Measurements from ENCODE around the gene SEPTIN8. TPM values are rescaled to one million over a fixed set of nuclear protein-coding genes. Genes with fewer than 3 reads are reported as not detected.

SEPTIN8 gene
- polyA plus RNA-seq, 4 donors = 14.6 to 38.8 (median 26.3) TPM

- peak overlapping the region in 2 of 3 donors; percentile 49 to 77 for H3K4me3 ChIP-seq (ENCODE audit: low read depth in 1 of 3, low read length in 3 of 3)
- peak in 1 of 2 donors; percentile 33 for DNase-seq
- H3K27me3 ChIP-seq (ENCODE audit: control insufficient read depth in 3 of 3, insufficient read depth in 3 of 3, low read length in 3 of 3) = peaks cover 0 to 13% (median 3%) of the 10 kb centered on the region in 3 donors
- H3K9me3 ChIP-seq (ENCODE audit: control insufficient read depth in 2 of 2, insufficient read depth in 1 of 2, low read depth in 1 of 2, low read length in 1 of 2) = peaks cover 0 to 3% of the 10 kb centered on the region in 2 donors
- peak overlapping the region in 1 of 3 donors; percentile 70 for H3K27ac ChIP-seq (ENCODE audit: low read depth in 1 of 3, low read length in 2 of 3)
- H3K4me1 ChIP-seq (ENCODE audit: control insufficient read depth in 3 of 3, insufficient read depth in 2 of 3, low read depth in 1 of 3, low read length in 2 of 3) = peaks cover 0 to 38% (median 0%) of the 10 kb centered on the region in 3 donors
- FAIRE-seq = no peak
- WGBS, 3 donors = 64 to 82% (median 79%) methylated on average over 1 of the region's 1 CpG
- H3K36me3 ChIP-seq (ENCODE audit: control insufficient read depth in 3 of 3, insufficient read depth in 2 of 3, low read depth in 1 of 3, low read length in 3 of 3) = peaks cover 0 to 8% (median 0%) of the 10 kb centered on the region in 3 donors
These were observed 38.4 kb upstream of the SEPTIN8 start for GRCh38 chr5:132815454-132815853.

GRCh38 chr5:132814503-132815294, 37.7 kb upstream of the SEPTIN8 start:
- DNase-seq = peak in 1 of 2 donors; percentile 28
- H3K4me1 ChIP-seq (ENCODE audit: control insufficient read depth in 3 of 3, insufficient read depth in 2 of 3, low read depth in 1 of 3, low read length in 2 of 3) = peaks cover 0 to 33% (median 0%) of the 10 kb centered on the region in 3 donors
- H3K27ac ChIP-seq (ENCODE audit: low read depth in 1 of 3, low read length in 2 of 3) = peak overlapping the region; percentile 91 to 94 (median 94)
- H3K4me3 ChIP-seq (ENCODE audit: low read depth in 1 of 3, low read length in 3 of 3) = peak overlapping the region in 2 of 3 donors; percentile 49 to 77
- H3K27me3 ChIP-seq (ENCODE audit: control insufficient read depth in 3 of 3, insufficient read depth in 3 of 3, low read length in 3 of 3) = peaks cover 0 to 13% (median 3%) of the 10 kb centered on the region in 3 donors
- H3K9me3 ChIP-seq (ENCODE audit: control insufficient read depth in 2 of 2, insufficient read depth in 1 of 2, low read depth in 1 of 2, low read length in 1 of 2) = peaks cover 0 to 3% of the 10 kb centered on the region in 2 donors
- FAIRE-seq = no peak
- peaks cover 0 to 8% (median 0%) of the 10 kb centered on the region in 3 donors for H3K36me3 ChIP-seq (ENCODE audit: control insufficient read depth in 3 of 3, insufficient read depth in 2 of 3, low read depth in 1 of 3, low read length in 3 of 3)
- WGBS, 3 donors = 58 to 59% (median 58%) methylated on average over 74 to 81 of the region's 81 CpGs

- 1 to 8% (median 3%) methylated on average over 46 to 110 of the region's 110 CpGs for WGBS, 3 donors
- FAIRE-seq = no peak
- peak; percentile 60 to 88 for DNase-seq
- H3K9me3 ChIP-seq (ENCODE audit: control insufficient read depth in 2 of 2, insufficient read depth in 1 of 2, low read depth in 1 of 2, low read length in 1 of 2) = peaks cover 0 to 3% of the 10 kb centered on the region in 2 donors
- peaks cover 0 to 13% (median 3%) of the 10 kb centered on the region in 3 donors for H3K27me3 ChIP-seq (ENCODE audit: control insufficient read depth in 3 of 3, insufficient read depth in 3 of 3, low read length in 3 of 3)
- peaks cover 0 to 33% (median 0%) of the 10 kb centered on the region in 3 donors for H3K4me1 ChIP-seq (ENCODE audit: control insufficient read depth in 3 of 3, insufficient read depth in 2 of 3, low read depth in 1 of 3, low read length in 2 of 3)
- peak overlapping the region; percentile 49 to 77 (median 49) for H3K4me3 ChIP-seq (ENCODE audit: low read depth in 1 of 3, low read length in 3 of 3)
- peaks cover 0 to 8% (median 0%) of the 10 kb centered on the region in 3 donors for H3K36me3 ChIP-seq (ENCODE audit: control insufficient read depth in 3 of 3, insufficient read depth in 2 of 3, low read depth in 1 of 3, low read length in 3 of 3)
- H3K27ac ChIP-seq (ENCODE audit: low read depth in 1 of 3, low read length in 2 of 3) = peak overlapping the region; percentile 91 to 94 (median 94)
These were observed 36.8 kb upstream of the SEPTIN8 start for GRCh38 chr5:132813599-132814502.

- DNase-seq (peak; percentile 72 to 91), FAIRE-seq (no peak)
- peak within 1 kb of the TSS; percentile 49 to 77 (median 49) for H3K4me3 ChIP-seq (ENCODE audit: low read depth in 1 of 3, low read length in 3 of 3)
- peaks cover 0 to 8% (median 0%) of the 10 kb centered on the region in 3 donors for H3K36me3 ChIP-seq (ENCODE audit: control insufficient read depth in 3 of 3, insufficient read depth in 2 of 3, low read depth in 1 of 3, low read length in 3 of 3)
- H3K27ac ChIP-seq (ENCODE audit: low read depth in 1 of 3, low read length in 2 of 3) = peak within 1 kb of the TSS; percentile 91 to 94 (median 94)
- 1 to 2% (median 2%) methylated on average over 56 to 68 of the region's 68 CpGs for WGBS, 3 donors
- peaks cover 0 to 3% of the 10 kb centered on the region in 2 donors for H3K9me3 ChIP-seq (ENCODE audit: control insufficient read depth in 2 of 2, insufficient read depth in 1 of 2, low read depth in 1 of 2, low read length in 1 of 2)
- peaks cover 0 to 33% (median 0%) of the 10 kb centered on the region in 3 donors for H3K4me1 ChIP-seq (ENCODE audit: control insufficient read depth in 3 of 3, insufficient read depth in 2 of 3, low read depth in 1 of 3, low read length in 2 of 3)
- peaks cover 0 to 13% (median 3%) of the 10 kb centered on the region in 3 donors for H3K27me3 ChIP-seq (ENCODE audit: control insufficient read depth in 3 of 3, insufficient read depth in 3 of 3, low read length in 3 of 3)
These were observed 36.0 kb upstream of the SEPTIN8 start, which contains the start of gene SOWAHA for GRCh38 chr5:132812781-132813598. Gene SOWAHA, plus strand, starts transcription at chr5:132813302. Its CDS starts 320 bp downstream, at chr5:132813622.

GRCh38 chr5:132812123-132812765, 35.2 kb upstream of the SEPTIN8 start:
- no peak overlapping the region for H3K27ac ChIP-seq (ENCODE audit: low read depth in 1 of 3, low read length in 2 of 3)
- peaks cover 0 to 13% (median 3%) of the 10 kb centered on the region in 3 donors for H3K27me3 ChIP-seq (ENCODE audit: control insufficient read depth in 3 of 3, insufficient read depth in 3 of 3, low read length in 3 of 3)
- no peak for FAIRE-seq
- H3K4me1 ChIP-seq (ENCODE audit: control insufficient read depth in 3 of 3, insufficient read depth in 2 of 3, low read depth in 1 of 3, low read length in 2 of 3) = peaks cover 0 to 30% (median 0%) of the 10 kb centered on the region in 3 donors
- H3K4me3 ChIP-seq (ENCODE audit: low read depth in 1 of 3, low read length in 3 of 3) = no peak overlapping the region
- DNase-seq = no peak
- peaks cover 0 to 8% (median 0%) of the 10 kb centered on the region in 3 donors for H3K36me3 ChIP-seq (ENCODE audit: control insufficient read depth in 3 of 3, insufficient read depth in 2 of 3, low read depth in 1 of 3, low read length in 3 of 3)
- WGBS, 3 donors = 59 to 77% (median 73%) methylated on average over 18 of the region's 18 CpGs
- H3K9me3 ChIP-seq (ENCODE audit: control insufficient read depth in 2 of 2, insufficient read depth in 1 of 2, low read depth in 1 of 2, low read length in 1 of 2) = peaks cover 0 to 3% of the 10 kb centered on the region in 2 donors

- Histone ChIP-seq H3K27ac (ENCODE audit: low read depth in 1 of 3, low read length in 2 of 3) (no peak overlapping the region), H3K36me3 (ENCODE audit: control insufficient read depth in 3 of 3, insufficient read depth in 2 of 3, low read depth in 1 of 3, low read length in 3 of 3) (peaks cover 0 to 8% (median 0%) of the 10 kb centered on the region in 3 donors), H3K4me3 (ENCODE audit: low read depth in 1 of 3, low read length in 3 of 3) (no peak overlapping the region), H3K4me1 (ENCODE audit: control insufficient read depth in 3 of 3, insufficient read depth in 2 of 3, low read depth in 1 of 3, low read length in 2 of 3) (peaks cover 0 to 27% (median 0%) of the 10 kb centered on the region in 3 donors), H3K27me3 (ENCODE audit: control insufficient read depth in 3 of 3, insufficient read depth in 3 of 3, low read length in 3 of 3) (peaks cover 0 to 13% (median 3%) of the 10 kb centered on the region in 3 donors), H3K9me3 (ENCODE audit: control insufficient read depth in 2 of 2, insufficient read depth in 1 of 2, low read depth in 1 of 2, low read length in 1 of 2) (peaks cover 0 to 3% of the 10 kb centered on the region in 2 donors)
- DNase-seq (no peak), FAIRE-seq (no peak)
- 86 to 94% (median 92%) methylated on average over 5 of the region's 5 CpGs for WGBS, 3 donors
These were observed 33.6 kb upstream of the SEPTIN8 start for GRCh38 chr5:132810605-132811004.

- Histone ChIP-seq H3K27me3 (ENCODE audit: control insufficient read depth in 3 of 3, insufficient read depth in 3 of 3, low read length in 3 of 3) (peaks cover 0 to 10% (median 3%) of the 10 kb centered on the region in 3 donors), H3K27ac (ENCODE audit: low read depth in 1 of 3, low read length in 2 of 3) (no peak overlapping the region), H3K4me3 (ENCODE audit: low read depth in 1 of 3, low read length in 3 of 3) (no peak overlapping the region), H3K4me1 (ENCODE audit: control insufficient read depth in 3 of 3, insufficient read depth in 2 of 3, low read depth in 1 of 3, low read length in 2 of 3) (peaks cover 0 to 21% (median 0%) of the 10 kb centered on the region in 3 donors), H3K36me3 (ENCODE audit: control insufficient read depth in 3 of 3, insufficient read depth in 2 of 3, low read depth in 1 of 3, low read length in 3 of 3) (no peaks in the 10 kb centered on the region), H3K9me3 (ENCODE audit: control insufficient read depth in 2 of 2, insufficient read depth in 1 of 2, low read depth in 1 of 2, low read length in 1 of 2) (no peaks in the 10 kb centered on the region)
- FAIRE-seq (no peak), DNase-seq (no peak)
- WGBS, 3 donors = 15 to 36% (median 31%) methylated on average over 3 of the region's 3 CpGs
These were observed 31.8 kb upstream of the SEPTIN8 start for GRCh38 chr5:132808866-132809265.

Measured in small intestine (tissue), 7 donors.